HEK293 (cell line): ENCODE results near the gene KREMEN1.
A peak's percentile ranks its signal among the peaks of the same experiment; 100 is the strongest.

Experiments used
- CTCF ChIA-PET: fragments of 350-600 bp; formaldehyde crosslinking; extraction: SDS; loops from one replicate; lab custom pipeline; 2021; ENCODE audit warnings: antibody characterized with exemption; lab: Yijun Ruan, JAX
- POLR2A ChIA-PET: fragments of 300-600 bp; formaldehyde crosslinking; extraction: SDS; loops from one replicate; lab custom pipeline; 2020; ENCODE audit warnings: antibody characterized with exemption, inconsistent platforms; lab: Yijun Ruan, JAX
- H3K27ac ChIP-seq: fragments of 200-500 bp; sonication (Bioruptor generic); 2 replicates; pipeline ENCODE4 v1.5.1; 2014; ENCODE audit warnings: low read depth, low read length, control low read depth, inconsistent platforms; ENCODE audit errors: extremely low read depth
- H3K36me3 ChIP-seq, 2 experiments: fragments of 200-500 bp in 1 of 2; sonication (Bioruptor generic) in 1 of 2; 1 replicate in 1 of 2; 2 replicates in 1 of 2; pipeline ENCODE4 v1.5.1; 2014 to 2017; ENCODE audit warnings: inconsistent platforms in 2 of 2, low read length in 2 of 2; ENCODE audit not compliant: control insufficient read depth in 2 of 2, insufficient read depth in 1 of 2
- H3K4me1 ChIP-seq: fragments of 200-500 bp; sonication (Bioruptor generic); 2 replicates; pipeline ENCODE4 v1.5.1; 2014; ENCODE audit warnings: mild to moderate bottlenecking, low read length, inconsistent platforms; ENCODE audit not compliant: control insufficient read depth, insufficient read depth
- H3K4me3 ChIP-seq: 2 replicates; pipeline ENCODE4 v1.5.1; 2011; ENCODE audit warnings: low read depth, mild to moderate bottlenecking, control low read depth, low read length, moderate library complexity
- H3K9me3 ChIP-seq: fragments of 200-500 bp; sonication (Bioruptor generic); 2 replicates; pipeline ENCODE4 v1.5.1; 2014; ENCODE audit warnings: low read depth, low read length, inconsistent platforms; ENCODE audit not compliant: control insufficient read depth, insufficient read depth
- ZFHX2 ChIP-seq: fragments of 450-650 bp; formaldehyde crosslinking; conservative IDR thresholded peaks from 2 replicates; pipeline ENCODE4 v1.5.1; 2016; ENCODE audit warnings: missing biosample characterization, missing genetic modification characterization
- ZNF112 ChIP-seq: fragments of 450-650 bp; formaldehyde crosslinking; IDR thresholded peaks from 2 replicates; pipeline ENCODE4 v1.5.0; 2017; ENCODE audit warnings: missing biosample characterization, missing genetic modification characterization
- ZNF248 ChIP-seq: fragments of 450-650 bp; formaldehyde crosslinking; IDR thresholded peaks from 2 replicates; pipeline ENCODE4 v1.5.1; 2017; ENCODE audit warnings: missing biosample characterization, missing genetic modification characterization
- ZNF302 ChIP-seq: fragments of 450-650 bp; formaldehyde crosslinking; IDR thresholded peaks from 2 replicates; pipeline ENCODE4 v1.5.1; 2016; ENCODE audit warnings: missing biosample characterization, missing genetic modification characterization, low read depth
- ZNF433 ChIP-seq: fragments of 450-650 bp; formaldehyde crosslinking; IDR thresholded peaks from 2 replicates; pipeline ENCODE4 v1.5.1; 2016; ENCODE audit warnings: missing biosample characterization, missing genetic modification characterization, low read depth
- ZNF530 ChIP-seq: fragments of 450-650 bp; formaldehyde crosslinking; IDR thresholded peaks from 2 replicates; pipeline ENCODE4 v1.5.1; 2016; ENCODE audit warnings: low read depth, missing biosample characterization, missing genetic modification characterization
- ZNF561 ChIP-seq: fragments of 450-650 bp; IDR thresholded peaks from 2 replicates; pipeline ENCODE4 v1.5.1; 2018; ENCODE audit warnings: missing biosample characterization, missing genetic modification characterization, borderline replicate concordance
- ZNF621 ChIP-seq: fragments of 450-650 bp; formaldehyde crosslinking; IDR thresholded peaks from 2 replicates; pipeline ENCODE4 v1.5.1; 2017; ENCODE audit warnings: missing biosample characterization, missing genetic modification characterization
- ZNF670 ChIP-seq: fragments of 450-650 bp; formaldehyde crosslinking; IDR thresholded peaks from 2 replicates; pipeline ENCODE4 v1.5.1; 2016; ENCODE audit warnings: missing biosample characterization, missing genetic modification characterization, low read depth
- ZNF785 ChIP-seq: fragments of 450-650 bp; formaldehyde crosslinking; IDR thresholded peaks from 2 replicates; pipeline ENCODE4 v1.5.1; 2016; ENCODE audit warnings: missing biosample characterization, missing genetic modification characterization
- TF ChIP-seq, protein P1 (sequence below): fragments of 450-650 bp; formaldehyde crosslinking; IDR thresholded peaks from 2 replicates; pipeline ENCODE4 v1.5.1; 2017; ENCODE audit warnings: missing biosample characterization, missing genetic modification characterization
- TF ChIP-seq, protein P2 (sequence below): fragments of 450-650 bp; formaldehyde crosslinking; IDR thresholded peaks from 2 replicates; pipeline ENCODE4 v1.5.1; 2017; ENCODE audit warnings: missing biosample characterization, missing genetic modification characterization
- TF ChIP-seq, protein P3 (sequence below): fragments of 450-650 bp; formaldehyde crosslinking; IDR thresholded peaks from 2 replicates; pipeline ENCODE4 v1.5.1; 2017; ENCODE audit warnings: missing biosample characterization, missing genetic modification characterization
- TF ChIP-seq, protein P4 (sequence below): fragments of 450-650 bp; formaldehyde crosslinking; IDR thresholded peaks from 2 replicates; pipeline ENCODE4 v1.5.1; 2017; ENCODE audit warnings: missing biosample characterization, missing genetic modification characterization
- TF ChIP-seq, protein P5 (sequence below): fragments of 450-650 bp; IDR thresholded peaks from 2 replicates; pipeline ENCODE4 v1.5.1; 2018; ENCODE audit warnings: missing biosample characterization, missing genetic modification characterization
- TF ChIP-seq, protein P6 (sequence below): fragments of 450-650 bp; formaldehyde crosslinking; IDR thresholded peaks from 2 replicates; pipeline ENCODE4 v1.5.0; 2017; ENCODE audit warnings: missing biosample characterization, missing genetic modification characterization, borderline replicate concordance

KREMEN1 gene

DNA sequence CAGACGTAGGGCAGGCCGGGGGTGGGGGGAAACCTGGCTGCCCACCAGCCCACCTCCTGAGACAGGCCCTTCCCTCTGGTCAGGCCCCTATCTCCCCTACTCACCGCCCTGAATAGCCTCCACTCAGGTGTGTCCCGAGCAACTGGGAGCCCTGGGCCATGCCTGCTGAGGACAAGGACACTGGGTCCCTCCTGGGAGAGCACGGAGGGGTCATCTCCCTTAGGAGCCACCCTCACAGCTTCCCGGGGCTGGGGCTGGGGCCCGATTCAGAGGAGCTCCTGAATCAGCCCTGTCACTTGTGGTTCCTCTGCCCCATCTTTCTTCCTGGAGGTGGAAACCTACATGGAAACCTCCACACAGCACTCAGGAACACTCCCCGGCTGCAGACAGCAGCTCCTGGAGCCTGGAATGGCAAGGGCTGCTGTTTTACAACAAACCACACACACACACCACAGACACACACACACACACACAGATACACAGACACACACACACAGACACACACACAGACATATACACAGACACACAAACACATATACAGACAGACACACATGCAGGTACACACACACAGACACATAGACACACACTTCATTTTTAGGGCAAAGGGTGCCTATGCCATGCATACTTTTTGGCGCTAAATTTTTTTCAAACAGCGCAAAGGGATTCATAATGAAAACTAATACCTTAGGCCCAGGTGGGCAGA lies 123.3 kb downstream of the KREMEN1 start:
- no peaks in the 10 kb centered on the region for H3K4me1 ChIP-seq
- H3K9me3 ChIP-seq = no peaks in the 10 kb centered on the region
- no peak overlapping the region for H3K4me3 ChIP-seq
- ChIA-PET POLR2A (no interaction called here), CTCF (interaction anchor here (0.6 to 1.3 kb wide), 2 partner anchors 9 to 50 kb away, joined by 3 read pairs; no protein-coding TSS in a partner anchor)
- TF ChIP-seq, protein P1, sequence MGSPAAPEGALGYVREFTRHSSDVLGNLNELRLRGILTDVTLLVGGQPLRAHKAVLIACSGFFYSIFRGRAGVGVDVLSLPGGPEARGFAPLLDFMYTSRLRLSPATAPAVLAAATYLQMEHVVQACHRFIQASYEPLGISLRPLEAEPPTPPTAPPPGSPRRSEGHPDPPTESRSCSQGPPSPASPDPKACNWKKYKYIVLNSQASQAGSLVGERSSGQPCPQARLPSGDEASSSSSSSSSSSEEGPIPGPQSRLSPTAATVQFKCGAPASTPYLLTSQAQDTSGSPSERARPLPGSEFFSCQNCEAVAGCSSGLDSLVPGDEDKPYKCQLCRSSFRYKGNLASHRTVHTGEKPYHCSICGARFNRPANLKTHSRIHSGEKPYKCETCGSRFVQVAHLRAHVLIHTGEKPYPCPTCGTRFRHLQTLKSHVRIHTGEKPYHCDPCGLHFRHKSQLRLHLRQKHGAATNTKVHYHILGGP (tag by site-specific recombination) = 0 out of 2 replicates have a peak, but pooled peaks have one; percentile 20
- peak; percentile 48; the same call in 1 of the 2 replicates for TF ChIP-seq ZNF621 (tag by site-specific recombination)
- TF ChIP-seq ZNF530 = peak; percentile 80; the same call in 1 of the 2 replicates
- TF ChIP-seq, protein P2, sequence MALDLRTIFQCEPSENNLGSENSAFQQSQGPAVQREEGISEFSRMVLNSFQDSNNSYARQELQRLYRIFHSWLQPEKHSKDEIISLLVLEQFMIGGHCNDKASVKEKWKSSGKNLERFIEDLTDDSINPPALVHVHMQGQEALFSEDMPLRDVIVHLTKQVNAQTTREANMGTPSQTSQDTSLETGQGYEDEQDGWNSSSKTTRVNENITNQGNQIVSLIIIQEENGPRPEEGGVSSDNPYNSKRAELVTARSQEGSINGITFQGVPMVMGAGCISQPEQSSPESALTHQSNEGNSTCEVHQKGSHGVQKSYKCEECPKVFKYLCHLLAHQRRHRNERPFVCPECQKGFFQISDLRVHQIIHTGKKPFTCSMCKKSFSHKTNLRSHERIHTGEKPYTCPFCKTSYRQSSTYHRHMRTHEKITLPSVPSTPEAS (tag by site-specific recombination) = peak; percentile 88
- TF ChIP-seq, protein P3, sequence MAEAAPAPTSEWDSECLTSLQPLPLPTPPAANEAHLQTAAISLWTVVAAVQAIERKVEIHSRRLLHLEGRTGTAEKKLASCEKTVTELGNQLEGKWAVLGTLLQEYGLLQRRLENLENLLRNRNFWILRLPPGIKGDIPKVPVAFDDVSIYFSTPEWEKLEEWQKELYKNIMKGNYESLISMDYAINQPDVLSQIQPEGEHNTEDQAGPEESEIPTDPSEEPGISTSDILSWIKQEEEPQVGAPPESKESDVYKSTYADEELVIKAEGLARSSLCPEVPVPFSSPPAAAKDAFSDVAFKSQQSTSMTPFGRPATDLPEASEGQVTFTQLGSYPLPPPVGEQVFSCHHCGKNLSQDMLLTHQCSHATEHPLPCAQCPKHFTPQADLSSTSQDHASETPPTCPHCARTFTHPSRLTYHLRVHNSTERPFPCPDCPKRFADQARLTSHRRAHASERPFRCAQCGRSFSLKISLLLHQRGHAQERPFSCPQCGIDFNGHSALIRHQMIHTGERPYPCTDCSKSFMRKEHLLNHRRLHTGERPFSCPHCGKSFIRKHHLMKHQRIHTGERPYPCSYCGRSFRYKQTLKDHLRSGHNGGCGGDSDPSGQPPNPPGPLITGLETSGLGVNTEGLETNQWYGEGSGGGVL = no peak
- 0 out of 2 replicates have a peak, but pooled peaks have one; percentile 49 for TF ChIP-seq ZNF248 (tag by site-specific recombination)
- TF ChIP-seq, protein P4, sequence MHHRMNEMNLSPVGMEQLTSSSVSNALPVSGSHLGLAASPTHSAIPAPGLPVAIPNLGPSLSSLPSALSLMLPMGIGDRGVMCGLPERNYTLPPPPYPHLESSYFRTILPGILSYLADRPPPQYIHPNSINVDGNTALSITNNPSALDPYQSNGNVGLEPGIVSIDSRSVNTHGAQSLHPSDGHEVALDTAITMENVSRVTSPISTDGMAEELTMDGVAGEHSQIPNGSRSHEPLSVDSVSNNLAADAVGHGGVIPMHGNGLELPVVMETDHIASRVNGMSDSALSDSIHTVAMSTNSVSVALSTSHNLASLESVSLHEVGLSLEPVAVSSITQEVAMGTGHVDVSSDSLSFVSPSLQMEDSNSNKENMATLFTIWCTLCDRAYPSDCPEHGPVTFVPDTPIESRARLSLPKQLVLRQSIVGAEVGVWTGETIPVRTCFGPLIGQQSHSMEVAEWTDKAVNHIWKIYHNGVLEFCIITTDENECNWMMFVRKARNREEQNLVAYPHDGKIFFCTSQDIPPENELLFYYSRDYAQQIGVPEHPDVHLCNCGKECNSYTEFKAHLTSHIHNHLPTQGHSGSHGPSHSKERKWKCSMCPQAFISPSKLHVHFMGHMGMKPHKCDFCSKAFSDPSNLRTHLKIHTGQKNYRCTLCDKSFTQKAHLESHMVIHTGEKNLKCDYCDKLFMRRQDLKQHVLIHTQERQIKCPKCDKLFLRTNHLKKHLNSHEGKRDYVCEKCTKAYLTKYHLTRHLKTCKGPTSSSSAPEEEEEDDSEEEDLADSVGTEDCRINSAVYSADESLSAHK (tag by site-specific recombination) = no peak
- TF ChIP-seq ZNF112 (tag by site-specific recombination) = 0 out of 2 replicates have a peak, but pooled peaks have one; percentile 12
- H3K36me3 ChIP-seq = no peaks in the 10 kb centered on the region
- no peak overlapping the region for H3K27ac ChIP-seq

DNA sequence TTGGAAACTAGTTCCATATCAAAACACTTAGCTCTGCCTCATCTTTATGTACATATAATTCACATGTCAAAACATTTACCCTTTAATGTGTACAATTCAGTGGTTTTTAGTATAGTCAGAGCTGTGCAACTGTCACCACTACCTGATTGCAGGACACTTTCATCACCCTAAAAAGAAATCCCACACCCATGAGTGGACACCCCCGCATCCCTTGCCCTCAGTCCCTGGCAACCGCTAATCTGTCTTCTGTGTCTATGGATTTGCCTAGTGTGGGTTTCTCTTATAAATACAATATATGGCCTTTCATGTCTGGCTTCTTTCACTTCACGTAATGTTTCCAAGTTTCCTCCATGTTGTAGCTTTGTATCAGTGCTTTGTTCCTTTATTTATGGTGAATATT lies 124.3 kb downstream of the KREMEN1 start:
- TF ChIP-seq ZNF785 (tag by site-specific recombination) = no peak
- peak; percentile 40; the same call in 1 of the 2 replicates for TF ChIP-seq ZFHX2 (tag by site-specific recombination)
- POLR2A ChIA-PET = no interaction called here
- Histone ChIP-seq H3K36me3 (no peaks in the 10 kb centered on the region), H3K27ac (no peak overlapping the region), H3K9me3 (no peaks in the 10 kb centered on the region), H3K4me3 (no peak overlapping the region), H3K4me1 (no peaks in the 10 kb centered on the region)
- CTCF ChIA-PET = interaction anchor here (0.9 to 1.3 kb wide), 3 partner anchors 43 to 50 kb away, joined by 3 to 5 read pairs (median 4); no protein-coding TSS in a partner anchor

DNA sequence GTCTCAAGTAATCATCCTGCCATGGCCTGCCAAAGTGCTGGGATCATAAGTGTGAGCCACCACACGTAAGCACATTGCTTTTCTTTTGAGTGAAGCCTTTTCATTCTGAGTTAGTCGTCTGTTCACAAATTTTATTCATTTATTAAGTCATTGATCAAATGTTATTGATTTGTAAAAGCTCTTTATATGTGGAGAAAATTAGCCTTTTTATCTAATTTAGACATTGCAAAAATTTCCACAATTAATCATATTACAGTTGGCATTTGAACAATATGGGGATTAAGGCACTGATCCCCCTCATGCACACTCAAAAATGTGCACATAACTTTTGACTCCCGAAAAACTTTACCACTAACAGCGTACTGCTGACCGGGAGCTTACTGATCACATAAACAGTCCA lies 125.4 kb downstream of the KREMEN1 start:
- no peaks in the 10 kb centered on the region for H3K36me3 ChIP-seq
- H3K27ac ChIP-seq = no peak overlapping the region
- ChIA-PET POLR2A (no interaction called here), CTCF (interaction anchor here (0.9 to 1.9 kb wide), 4 partner anchors 28 to 49 kb away, joined by 4 to 5 read pairs (median 4); no protein-coding TSS in a partner anchor)
- H3K9me3 ChIP-seq = no peaks in the 10 kb centered on the region
- H3K4me3 ChIP-seq = no peak overlapping the region
- no peaks in the 10 kb centered on the region for H3K4me1 ChIP-seq
- no peak for TF ChIP-seq ZNF670
- TF ChIP-seq ZNF561 (tag by site-specific recombination) = no peak
- TF ChIP-seq ZNF302 (tag by site-specific recombination) = no peak
- TF ChIP-seq, protein P5, sequence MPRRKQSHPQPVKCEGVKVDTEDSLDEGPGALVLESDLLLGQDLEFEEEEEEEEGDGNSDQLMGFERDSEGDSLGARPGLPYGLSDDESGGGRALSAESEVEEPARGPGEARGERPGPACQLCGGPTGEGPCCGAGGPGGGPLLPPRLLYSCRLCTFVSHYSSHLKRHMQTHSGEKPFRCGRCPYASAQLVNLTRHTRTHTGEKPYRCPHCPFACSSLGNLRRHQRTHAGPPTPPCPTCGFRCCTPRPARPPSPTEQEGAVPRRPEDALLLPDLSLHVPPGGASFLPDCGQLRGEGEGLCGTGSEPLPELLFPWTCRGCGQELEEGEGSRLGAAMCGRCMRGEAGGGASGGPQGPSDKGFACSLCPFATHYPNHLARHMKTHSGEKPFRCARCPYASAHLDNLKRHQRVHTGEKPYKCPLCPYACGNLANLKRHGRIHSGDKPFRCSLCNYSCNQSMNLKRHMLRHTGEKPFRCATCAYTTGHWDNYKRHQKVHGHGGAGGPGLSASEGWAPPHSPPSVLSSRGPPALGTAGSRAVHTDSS (tag by site-specific recombination) = no peak
- no peak for TF ChIP-seq ZNF433 (tag by site-specific recombination)
- TF ChIP-seq, protein P6, sequence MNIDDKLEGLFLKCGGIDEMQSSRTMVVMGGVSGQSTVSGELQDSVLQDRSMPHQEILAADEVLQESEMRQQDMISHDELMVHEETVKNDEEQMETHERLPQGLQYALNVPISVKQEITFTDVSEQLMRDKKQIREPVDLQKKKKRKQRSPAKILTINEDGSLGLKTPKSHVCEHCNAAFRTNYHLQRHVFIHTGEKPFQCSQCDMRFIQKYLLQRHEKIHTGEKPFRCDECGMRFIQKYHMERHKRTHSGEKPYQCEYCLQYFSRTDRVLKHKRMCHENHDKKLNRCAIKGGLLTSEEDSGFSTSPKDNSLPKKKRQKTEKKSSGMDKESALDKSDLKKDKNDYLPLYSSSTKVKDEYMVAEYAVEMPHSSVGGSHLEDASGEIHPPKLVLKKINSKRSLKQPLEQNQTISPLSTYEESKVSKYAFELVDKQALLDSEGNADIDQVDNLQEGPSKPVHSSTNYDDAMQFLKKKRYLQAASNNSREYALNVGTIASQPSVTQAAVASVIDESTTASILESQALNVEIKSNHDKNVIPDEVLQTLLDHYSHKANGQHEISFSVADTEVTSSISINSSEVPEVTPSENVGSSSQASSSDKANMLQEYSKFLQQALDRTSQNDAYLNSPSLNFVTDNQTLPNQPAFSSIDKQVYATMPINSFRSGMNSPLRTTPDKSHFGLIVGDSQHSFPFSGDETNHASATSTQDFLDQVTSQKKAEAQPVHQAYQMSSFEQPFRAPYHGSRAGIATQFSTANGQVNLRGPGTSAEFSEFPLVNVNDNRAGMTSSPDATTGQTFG (tag by site-specific recombination) = no peak
